ENCODE data around the gene MCCC2. TPM values are rescaled to one million over a fixed set of nuclear protein-coding genes. Genes with fewer than 3 reads are reported as not detected.
A peak's percentile ranks its signal among the peaks of the same experiment; 100 is the strongest.
"Not testable (repeated sequence)": the region's sequence is repeated elsewhere in the genome, so short reads cannot be mapped to it uniquely, and the experiment has no call there.

MCCC2 gene
- total and polyA plus RNA-seq, 7 experiments from 2014 or later = 21.5 to 41.0 (median 24.1) TPM

DNA sequence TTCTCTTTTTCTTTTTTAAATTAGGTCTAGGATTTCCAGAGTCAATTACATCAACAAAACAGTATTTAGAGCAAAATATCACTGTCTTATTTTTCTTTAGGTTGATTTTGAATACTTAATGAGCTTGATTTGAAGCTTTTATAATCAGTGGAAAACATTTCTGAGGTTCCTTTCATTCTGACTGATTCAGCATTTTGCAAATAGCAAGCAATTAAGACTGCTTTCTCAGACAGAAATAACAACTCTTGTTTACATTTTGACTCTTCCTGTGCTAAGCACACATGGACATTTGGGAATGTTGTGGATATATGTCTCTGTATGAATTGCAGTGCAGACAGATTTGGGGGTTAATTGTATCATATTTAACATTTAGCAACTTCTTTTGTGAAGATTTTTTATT, 22.2 kb upstream of the MCCC2 start:
- H3K27ac ChIP-seq (ENCODE audit: low read depth, low read length) = no peak overlapping the region
- no peak overlapping the region for H3K4me3 Mint-ChIP-seq
- no peak overlapping the region for H3K4me3 ChIP-seq (ENCODE audit: low read length)
- POLR2A ChIA-PET = no interaction called here
- ATAC-seq = no peak
- intact Hi-C loops (cut with micrococcal nuclease) = loop anchor here in 1 of 2 donors (5.0 kb wide), 1 partner anchor 37 kb away; no protein-coding TSS in a partner anchor
- peak overlapping the region in 2 of 9 donors; percentile 12 to 40 for H3K27ac Mint-ChIP-seq
- no peaks in the 10 kb centered on the region for H3K9me3 Mint-ChIP-seq
- no peaks in the 10 kb centered on the region for H3K4me1 Mint-ChIP-seq
- CTCF ChIA-PET = no interaction called here
- no peaks in the 10 kb centered on the region for H3K27me3 ChIP-seq (ENCODE audit: control insufficient read depth in 2 of 2, insufficient read depth in 2 of 2, low read length in 2 of 2)
- H3K27me3 Mint-ChIP-seq = no peaks in the 10 kb centered on the region
- peaks cover 5 to 35% (median 15%) of the 10 kb centered on the region in 5 donors for H3K36me3 Mint-ChIP-seq
- no peaks in the 10 kb centered on the region for H3K9me3 ChIP-seq (ENCODE audit: control insufficient read depth in 2 of 3, low read length in 3 of 3)
- DNase-seq = no peak
- H3K4me1 ChIP-seq (ENCODE audit: control insufficient read depth in 2 of 2, insufficient read depth in 2 of 2, low read length in 2 of 2) = no peaks in the 10 kb centered on the region
- peaks cover 8 to 46% (median 13%) of the 10 kb centered on the region in 3 experiments for H3K36me3 ChIP-seq (ENCODE audit: control insufficient read depth in 2 of 3, insufficient read depth in 3 of 3, low read length in 3 of 3)

DNA sequence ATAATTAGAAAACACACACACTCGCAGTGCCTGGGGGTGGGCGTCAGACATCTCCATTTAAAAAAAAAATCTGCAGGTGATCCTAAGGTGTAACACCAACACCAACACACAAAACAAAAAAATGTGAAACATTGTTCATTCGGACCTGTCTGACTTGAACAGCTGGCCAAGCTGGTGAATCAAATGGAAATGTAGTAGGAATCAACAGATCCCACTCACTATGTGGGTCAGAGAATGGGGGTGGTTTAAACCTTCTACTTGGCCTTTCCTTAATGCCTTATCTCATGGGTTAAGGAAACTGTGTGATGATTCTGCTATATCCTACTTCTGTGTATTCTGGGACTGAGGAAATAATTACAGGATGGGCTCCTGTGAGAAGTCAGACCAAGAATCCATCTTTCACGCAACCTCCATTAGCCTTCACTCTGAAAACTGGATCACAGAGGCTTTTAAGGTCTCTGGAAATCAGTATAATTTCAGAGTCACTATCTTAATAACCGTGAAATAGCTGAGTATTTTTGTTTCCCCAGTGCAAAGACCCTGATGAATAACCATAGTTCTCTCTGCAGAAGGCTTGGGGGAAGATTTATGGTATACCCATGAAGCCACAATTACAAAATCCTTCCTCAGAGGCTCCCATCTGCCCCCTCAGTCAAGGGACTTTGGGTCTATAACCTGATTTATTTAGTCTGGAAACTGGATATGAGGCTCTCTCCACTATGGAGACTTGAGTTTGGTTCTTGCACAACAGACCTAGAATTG, 17.2 kb upstream of the MCCC2 start:
- Mint-ChIP-seq H3K36me3 (peaks cover 0 to 36% (median 9%) of the 10 kb centered on the region in 5 donors), H3K4me3 (no peak overlapping the region), H3K27ac (no peak overlapping the region), H3K27me3 (no peaks in the 10 kb centered on the region), H3K4me1 (no peaks in the 10 kb centered on the region), H3K9me3 (no peaks in the 10 kb centered on the region)
- CTCF ChIA-PET = no interaction called here
- Histone ChIP-seq H3K36me3 (ENCODE audit: control insufficient read depth in 2 of 3, insufficient read depth in 3 of 3, low read length in 3 of 3) (peaks cover 0 to 12% (median 3%) of the 10 kb centered on the region in 3 experiments), H3K27me3 (ENCODE audit: control insufficient read depth in 2 of 2, insufficient read depth in 2 of 2, low read length in 2 of 2) (no peaks in the 10 kb centered on the region), H3K27ac (ENCODE audit: low read depth, low read length) (no peak overlapping the region), H3K4me3 (ENCODE audit: low read length) (no peak overlapping the region), H3K4me1 (ENCODE audit: control insufficient read depth in 2 of 2, insufficient read depth in 2 of 2, low read length in 2 of 2) (no peaks in the 10 kb centered on the region), H3K9me3 (ENCODE audit: control insufficient read depth in 2 of 3, low read length in 3 of 3) (no peaks in the 10 kb centered on the region)
- DNase-seq (no peak), ATAC-seq (no peak)
- intact Hi-C loops (cut with micrococcal nuclease) = loop anchor here in 1 of 2 donors (5.0 kb wide), 1 partner anchor 32 kb away; no protein-coding TSS in a partner anchor
- POLR2A ChIA-PET = interaction anchor here (0.6 kb wide), 1 partner anchor 59 kb away, joined by 6 read pairs; no protein-coding TSS in a partner anchor

DNA sequence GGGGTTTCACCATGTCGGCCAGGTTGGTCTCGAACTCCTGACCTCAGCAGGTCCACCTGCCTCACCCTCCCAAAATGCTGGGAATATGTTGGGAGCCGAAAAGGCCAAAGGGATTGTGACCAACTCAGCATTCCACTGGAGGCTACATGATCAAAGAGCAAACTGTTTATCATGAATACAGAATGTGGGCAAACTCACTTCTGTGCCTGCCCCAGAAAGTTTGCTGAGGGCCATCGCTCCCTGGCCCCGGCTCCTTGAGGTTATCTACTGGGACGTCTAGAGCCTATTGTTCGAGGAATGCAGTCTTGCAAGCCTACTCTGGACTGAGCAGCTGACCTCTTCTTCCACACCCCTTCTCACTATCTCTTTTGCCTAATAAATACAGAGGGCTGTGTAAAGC, 15.3 kb upstream of the MCCC2 start:
- H3K27me3 Mint-ChIP-seq; H3K4me1 Mint-ChIP-seq; intact Hi-C loops (cut with micrococcal nuclease); H3K9me3 ChIP-seq (ENCODE audit: control insufficient read depth in 2 of 3, low read length in 3 of 3); POLR2A ChIA-PET; H3K4me1 ChIP-seq (ENCODE audit: control insufficient read depth in 2 of 2, insufficient read depth in 2 of 2, low read length in 2 of 2); H3K27me3 ChIP-seq (ENCODE audit: control insufficient read depth in 2 of 2, insufficient read depth in 2 of 2, low read length in 2 of 2); H3K36me3 ChIP-seq (ENCODE audit: control insufficient read depth in 2 of 3, insufficient read depth in 3 of 3, low read length in 3 of 3); H3K4me3 ChIP-seq (ENCODE audit: low read length); H3K4me3 Mint-ChIP-seq; DNase-seq; H3K27ac Mint-ChIP-seq; H3K27ac ChIP-seq (ENCODE audit: low read depth, low read length); ATAC-seq; H3K9me3 Mint-ChIP-seq; CTCF ChIA-PET: not testable (repeated sequence)
- peaks cover 0 to 37% (median 13%) of the 10 kb centered on the region in 5 donors for H3K36me3 Mint-ChIP-seq

DNA sequence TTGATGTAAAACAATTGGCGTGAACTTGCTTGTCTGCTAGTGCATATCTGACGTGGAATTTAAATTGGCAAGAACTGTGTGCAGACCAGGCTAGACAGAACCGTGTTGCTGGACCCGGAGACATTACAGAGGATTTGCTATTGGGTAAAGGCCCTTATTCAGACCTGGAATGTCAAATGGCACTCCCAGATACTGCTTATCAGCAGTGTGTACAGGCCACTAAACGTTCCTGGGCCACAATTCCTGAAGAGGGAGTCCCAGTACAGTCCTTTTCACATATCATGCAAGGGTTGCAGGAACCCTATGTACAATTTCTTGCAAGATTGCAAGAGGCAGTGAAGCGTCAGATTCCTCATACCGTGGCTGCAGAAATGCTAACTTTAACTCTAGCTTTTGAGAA, 13.5 kb upstream of the MCCC2 start:
- H3K36me3 ChIP-seq (ENCODE audit: control insufficient read depth in 2 of 3, insufficient read depth in 3 of 3, low read length in 3 of 3) = peaks cover 0 to 3% (median 0%) of the 10 kb centered on the region in 3 experiments
- no peaks in the 10 kb centered on the region for H3K9me3 ChIP-seq (ENCODE audit: control insufficient read depth in 2 of 3, low read length in 3 of 3)
- no peak overlapping the region for H3K4me3 ChIP-seq (ENCODE audit: low read length)
- Mint-ChIP-seq H3K4me1 (no peaks in the 10 kb centered on the region), H3K4me3 (no peak overlapping the region), H3K27me3 (no peaks in the 10 kb centered on the region), H3K36me3 (peaks cover 10 to 46% (median 28%) of the 10 kb centered on the region in 5 donors), H3K27ac (no peak overlapping the region), H3K9me3 (peaks cover 0 to 4% (median 0%) of the 10 kb centered on the region in 11 donors)
- H3K27ac ChIP-seq (ENCODE audit: low read depth, low read length) = no peak overlapping the region
- no peaks in the 10 kb centered on the region for H3K27me3 ChIP-seq (ENCODE audit: control insufficient read depth in 2 of 2, insufficient read depth in 2 of 2, low read length in 2 of 2)
- ATAC-seq = no peak
- ChIA-PET POLR2A (no interaction called here), CTCF (interaction anchor here (0.9 kb wide), 1 partner anchor 18 kb away, joined by 3 read pairs; no protein-coding TSS in a partner anchor)
- H3K4me1 ChIP-seq (ENCODE audit: control insufficient read depth in 2 of 2, insufficient read depth in 2 of 2, low read length in 2 of 2) = no peaks in the 10 kb centered on the region
- no peak for DNase-seq
- intact Hi-C loops (cut with micrococcal nuclease) = no loop called here

DNA sequence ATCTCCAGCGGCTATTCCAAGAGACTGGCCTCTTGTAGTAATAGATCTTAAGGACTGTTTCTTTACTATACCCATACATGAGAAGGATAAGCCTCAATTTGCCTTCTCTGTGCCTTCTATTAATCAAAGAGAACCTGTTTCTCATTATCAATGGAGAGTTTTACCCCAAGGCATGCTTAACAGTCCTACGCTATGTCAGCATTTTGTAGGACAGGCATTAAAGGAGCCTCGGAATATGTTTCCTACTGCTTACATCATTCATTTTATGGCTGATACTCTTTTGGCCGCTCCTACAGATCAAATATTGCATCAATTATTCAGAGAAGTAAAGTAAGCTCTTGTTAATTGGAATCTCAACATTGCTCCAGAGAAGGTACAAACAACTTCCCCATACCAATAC, 11.6 kb upstream of the MCCC2 start:
- H3K4me3 Mint-ChIP-seq; POLR2A ChIA-PET; H3K36me3 ChIP-seq (ENCODE audit: control insufficient read depth in 2 of 3, insufficient read depth in 3 of 3, low read length in 3 of 3); H3K27ac ChIP-seq (ENCODE audit: low read depth, low read length); H3K27ac Mint-ChIP-seq; H3K27me3 Mint-ChIP-seq; H3K4me3 ChIP-seq (ENCODE audit: low read length); ATAC-seq; H3K9me3 ChIP-seq (ENCODE audit: control insufficient read depth in 2 of 3, low read length in 3 of 3); H3K4me1 Mint-ChIP-seq; H3K9me3 Mint-ChIP-seq; CTCF ChIA-PET; DNase-seq; intact Hi-C loops (cut with micrococcal nuclease); H3K4me1 ChIP-seq (ENCODE audit: control insufficient read depth in 2 of 2, insufficient read depth in 2 of 2, low read length in 2 of 2); H3K27me3 ChIP-seq (ENCODE audit: control insufficient read depth in 2 of 2, insufficient read depth in 2 of 2, low read length in 2 of 2): not testable (repeated sequence)
- peaks cover 10 to 45% (median 28%) of the 10 kb centered on the region in 5 donors for H3K36me3 Mint-ChIP-seq

DNA sequence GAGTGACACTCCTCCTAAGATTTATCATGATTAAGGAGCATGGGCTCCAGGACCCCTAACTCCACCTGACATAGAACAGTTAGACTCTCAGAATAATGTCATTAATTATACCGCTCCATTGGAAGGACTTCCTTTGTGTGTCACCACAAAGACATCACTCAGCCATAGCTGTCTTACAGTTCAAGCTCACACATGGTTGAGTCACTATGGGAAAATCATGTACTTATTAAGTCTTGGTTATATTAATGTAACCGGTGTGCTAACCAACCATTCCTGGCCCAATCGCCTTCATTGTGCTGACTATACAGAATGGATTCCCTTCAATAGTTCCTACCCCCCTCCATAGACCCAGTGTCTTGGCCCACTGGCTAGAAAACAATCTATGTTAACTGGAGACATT, 10.9 kb upstream of the MCCC2 start:
- H3K36me3 Mint-ChIP-seq = peaks cover 10 to 45% (median 28%) of the 10 kb centered on the region in 5 donors
- CTCF ChIA-PET = no interaction called here
- Histone ChIP-seq H3K36me3 (ENCODE audit: control insufficient read depth in 2 of 3, insufficient read depth in 3 of 3, low read length in 3 of 3) (peaks cover 0 to 3% (median 0%) of the 10 kb centered on the region in 3 experiments), H3K27ac (ENCODE audit: low read depth, low read length) (no peak overlapping the region), H3K27me3 (ENCODE audit: control insufficient read depth in 2 of 2, insufficient read depth in 2 of 2, low read length in 2 of 2) (no peaks in the 10 kb centered on the region), H3K9me3 (ENCODE audit: control insufficient read depth in 2 of 3, low read length in 3 of 3) (no peaks in the 10 kb centered on the region), H3K4me1 (ENCODE audit: control insufficient read depth in 2 of 2, insufficient read depth in 2 of 2, low read length in 2 of 2) (no peaks in the 10 kb centered on the region), H3K4me3 (ENCODE audit: low read length) (no peak overlapping the region)
- no peaks in the 10 kb centered on the region for H3K27me3 Mint-ChIP-seq
- peaks cover 0 to 4% (median 0%) of the 10 kb centered on the region in 11 donors for H3K9me3 Mint-ChIP-seq
- POLR2A ChIA-PET = no interaction called here
- no peak for DNase-seq
- no peak overlapping the region for H3K4me3 Mint-ChIP-seq
- ATAC-seq = no peak
- no peaks in the 10 kb centered on the region for H3K4me1 Mint-ChIP-seq
- H3K27ac Mint-ChIP-seq = no peak overlapping the region
- intact Hi-C loops (cut with micrococcal nuclease) = no loop called here

DNA sequence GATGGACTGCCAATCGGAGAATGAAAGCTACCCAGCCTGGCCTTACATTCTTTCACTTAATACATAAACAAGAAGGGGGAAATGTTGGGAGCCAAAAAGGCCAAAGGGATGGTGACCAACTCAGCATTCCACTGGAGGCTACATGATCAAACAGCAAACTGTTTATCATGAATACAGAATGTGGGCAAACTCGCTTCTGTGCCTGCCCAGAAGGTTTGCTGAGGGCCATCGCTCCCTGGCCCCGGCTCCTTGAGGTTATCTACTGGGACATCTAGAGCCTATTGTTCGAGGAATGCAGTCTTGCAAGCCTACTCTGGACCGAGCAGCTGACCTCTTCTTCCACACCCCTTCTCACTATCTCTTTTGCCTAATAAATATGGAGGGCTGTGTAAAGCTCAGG, 9.3 kb upstream of the MCCC2 start:
- H3K9me3 ChIP-seq (ENCODE audit: control insufficient read depth in 2 of 3, low read length in 3 of 3); CTCF ChIA-PET: not testable (repeated sequence)

More for the DNA sequence above, 9.3 kb upstream of the MCCC2 start:
- H3K27me3 Mint-ChIP-seq; POLR2A ChIA-PET; H3K4me3 ChIP-seq (ENCODE audit: low read length); ATAC-seq; H3K9me3 Mint-ChIP-seq; intact Hi-C loops (cut with micrococcal nuclease); H3K27me3 ChIP-seq (ENCODE audit: control insufficient read depth in 2 of 2, insufficient read depth in 2 of 2, low read length in 2 of 2); DNase-seq; H3K4me1 ChIP-seq (ENCODE audit: control insufficient read depth in 2 of 2, insufficient read depth in 2 of 2, low read length in 2 of 2); H3K36me3 ChIP-seq (ENCODE audit: control insufficient read depth in 2 of 3, insufficient read depth in 3 of 3, low read length in 3 of 3); H3K27ac ChIP-seq (ENCODE audit: low read depth, low read length); H3K4me3 Mint-ChIP-seq; H3K4me1 Mint-ChIP-seq; H3K27ac Mint-ChIP-seq: not testable (repeated sequence)
- peaks cover 10 to 43% (median 28%) of the 10 kb centered on the region in 5 donors for H3K36me3 Mint-ChIP-seq

Data from naive thymus-derived CD4-positive, alpha-beta T cell (primary cell).